Measurements from ENCODE around the gene CDH15. TPM values are rescaled to one million over a fixed set of nuclear protein-coding genes. Genes with fewer than 3 reads are reported as not detected.

Gene CDH15
- total and polyA plus RNA-seq, 2 of the 13 experiments (the other 11 are each of a cell fraction or from before 2014, with no cell fraction given), result 0.74 to 2.2 TPM

DNA sequence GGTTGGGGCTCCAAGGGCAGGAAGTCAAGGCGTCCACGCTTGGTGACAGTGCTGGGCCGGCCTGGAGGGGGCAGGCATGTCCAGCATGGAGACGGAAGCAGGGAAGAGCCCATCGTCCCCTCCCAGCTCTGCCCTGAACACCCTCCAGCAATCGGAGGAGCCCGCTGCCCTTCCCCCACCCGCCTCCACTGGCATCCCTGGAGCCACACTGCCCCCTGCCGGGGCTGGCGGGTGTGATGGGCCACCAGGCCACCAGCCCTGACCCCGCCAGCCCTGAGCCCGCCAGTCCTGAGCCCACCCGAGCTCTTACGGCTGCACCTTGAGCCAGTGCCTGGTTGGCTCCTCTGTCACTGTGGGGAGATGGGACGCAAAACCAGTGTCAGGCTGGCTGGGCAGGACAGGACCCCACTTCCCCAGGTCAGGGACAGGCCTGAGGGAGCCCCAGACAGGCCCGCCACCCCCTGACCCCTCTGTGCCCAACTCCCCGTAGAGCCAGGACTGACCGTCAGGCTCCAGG, 4.1 kb upstream of the CDH15 start (continued):
- TF ChIP-seq, protein P1, sequence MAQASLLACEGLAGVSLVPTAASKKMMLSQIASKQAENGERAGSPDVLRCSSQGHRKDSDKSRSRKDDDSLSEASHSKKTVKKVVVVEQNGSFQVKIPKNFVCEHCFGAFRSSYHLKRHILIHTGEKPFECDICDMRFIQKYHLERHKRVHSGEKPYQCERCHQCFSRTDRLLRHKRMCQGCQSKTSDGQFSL (CRISPR knock-in tag; IDR thresholded peaks at IDR 0.05), result peak; percentile 78
- TF ChIP-seq ZNF687 (CRISPR knock-in tag; IDR thresholded peaks at IDR 0.05), result peak; percentile 84
- TF ChIP-seq MTA1 (CRISPR knock-in tag; IDR thresholded peaks at IDR 0.05; ENCODE audit: borderline replicate concordance), result peak; percentile 73; the same call in 1 of the 2 replicates
- TF ChIP-seq HMG20B (CRISPR knock-in tag; conservative IDR thresholded peaks at IDR 0.05), result peak; percentile 82; the same call in 1 of the 2 replicates
- TF ChIP-seq, protein P2, sequence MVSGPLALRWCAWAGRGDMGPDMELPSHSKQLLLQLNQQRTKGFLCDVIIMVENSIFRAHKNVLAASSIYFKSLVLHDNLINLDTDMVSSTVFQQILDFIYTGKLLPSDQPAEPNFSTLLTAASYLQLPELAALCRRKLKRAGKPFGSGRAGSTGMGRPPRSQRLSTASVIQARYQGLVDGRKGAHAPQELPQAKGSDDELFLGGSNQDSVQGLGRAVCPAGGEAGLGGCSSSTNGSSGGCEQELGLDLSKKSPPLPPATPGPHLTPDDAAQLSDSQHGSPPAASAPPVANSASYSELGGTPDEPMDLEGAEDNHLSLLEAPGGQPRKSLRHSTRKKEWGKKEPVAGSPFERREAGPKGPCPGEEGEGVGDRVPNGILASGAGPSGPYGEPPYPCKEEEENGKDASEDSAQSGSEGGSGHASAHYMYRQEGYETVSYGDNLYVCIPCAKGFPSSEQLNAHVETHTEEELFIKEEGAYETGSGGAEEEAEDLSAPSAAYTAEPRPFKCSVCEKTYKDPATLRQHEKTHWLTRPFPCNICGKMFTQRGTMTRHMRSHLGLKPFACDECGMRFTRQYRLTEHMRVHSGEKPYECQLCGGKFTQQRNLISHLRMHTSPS (CRISPR knock-in tag; IDR thresholded peaks at IDR 0.05; ENCODE audit: low read depth), result peak; percentile 91
- TF ChIP-seq ZNF572 (CRISPR knock-in tag; IDR thresholded peaks at IDR 0.05), result no peak; the same call in 1 of the 2 replicates
- peak; percentile 78; the same call in 1 of the 2 replicates for TF ChIP-seq ZNF792 (CRISPR knock-in tag; IDR thresholded peaks at IDR 0.05)
- TF ChIP-seq, protein P3, sequence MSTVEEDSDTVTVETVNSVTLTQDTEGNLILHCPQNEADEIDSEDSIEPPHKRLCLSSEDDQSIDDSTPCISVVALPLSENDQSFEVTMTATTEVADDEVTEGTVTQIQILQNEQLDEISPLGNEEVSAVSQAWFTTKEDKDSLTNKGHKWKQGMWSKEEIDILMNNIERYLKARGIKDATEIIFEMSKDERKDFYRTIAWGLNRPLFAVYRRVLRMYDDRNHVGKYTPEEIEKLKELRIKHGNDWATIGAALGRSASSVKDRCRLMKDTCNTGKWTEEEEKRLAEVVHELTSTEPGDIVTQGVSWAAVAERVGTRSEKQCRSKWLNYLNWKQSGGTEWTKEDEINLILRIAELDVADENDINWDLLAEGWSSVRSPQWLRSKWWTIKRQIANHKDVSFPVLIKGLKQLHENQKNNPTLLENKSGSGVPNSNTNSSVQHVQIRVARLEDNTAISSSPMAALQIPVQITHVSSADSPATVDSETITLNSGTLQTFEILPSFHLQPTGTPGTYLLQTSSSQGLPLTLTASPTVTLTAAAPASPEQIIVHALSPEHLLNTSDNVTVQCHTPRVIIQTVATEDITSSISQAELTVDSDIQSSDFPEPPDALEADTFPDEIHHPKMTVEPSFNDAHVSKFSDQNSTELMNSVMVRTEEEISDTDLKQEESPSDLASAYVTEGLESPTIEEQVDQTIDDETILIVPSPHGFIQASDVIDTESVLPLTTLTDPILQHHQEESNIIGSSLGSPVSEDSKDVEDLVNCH (CRISPR knock-in tag; IDR thresholded peaks at IDR 0.05), result no peak
- TF ChIP-seq ZKSCAN8 (CRISPR knock-in tag; IDR thresholded peaks at IDR 0.05; ENCODE audit: borderline replicate concordance), result peak; percentile 77; the same call in 1 of the 2 replicates
- no peak for TF ChIP-seq ZNF629 (CRISPR knock-in tag; conservative IDR thresholded peaks at IDR 0.05)
- TF ChIP-seq NR0B2 (CRISPR knock-in tag; IDR thresholded peaks at IDR 0.05), result peak; percentile 87
- TF ChIP-seq KDM5A (IDR thresholded peaks at IDR 0.05; ENCODE audit: borderline replicate concordance, low read length), result no peak
- TF ChIP-seq FOXA3 (CRISPR knock-in tag; IDR thresholded peaks at IDR 0.05), result peak; percentile 67
- TF ChIP-seq, protein P4, sequence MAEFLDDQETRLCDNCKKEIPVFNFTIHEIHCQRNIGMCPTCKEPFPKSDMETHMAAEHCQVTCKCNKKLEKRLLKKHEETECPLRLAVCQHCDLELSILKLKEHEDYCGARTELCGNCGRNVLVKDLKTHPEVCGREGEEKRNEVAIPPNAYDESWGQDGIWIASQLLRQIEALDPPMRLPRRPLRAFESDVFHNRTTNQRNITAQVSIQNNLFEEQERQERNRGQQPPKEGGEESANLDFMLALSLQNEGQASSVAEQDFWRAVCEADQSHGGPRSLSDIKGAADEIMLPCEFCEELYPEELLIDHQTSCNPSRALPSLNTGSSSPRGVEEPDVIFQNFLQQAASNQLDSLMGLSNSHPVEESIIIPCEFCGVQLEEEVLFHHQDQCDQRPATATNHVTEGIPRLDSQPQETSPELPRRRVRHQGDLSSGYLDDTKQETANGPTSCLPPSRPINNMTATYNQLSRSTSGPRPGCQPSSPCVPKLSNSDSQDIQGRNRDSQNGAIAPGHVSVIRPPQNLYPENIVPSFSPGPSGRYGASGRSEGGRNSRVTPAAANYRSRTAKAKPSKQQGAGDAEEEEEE (CRISPR knock-in tag; IDR thresholded peaks at IDR 0.05; ENCODE audit: borderline replicate concordance), result peak; percentile 97
- no peak for TF ChIP-seq NFIC (IDR thresholded peaks at IDR 0.05; ENCODE audit: low read length)
- no peak for TF ChIP-seq ZFP36 (IDR thresholded peaks at IDR 0.05; ENCODE audit: borderline replicate concordance, low read depth, low read length, partially characterized antibody)
- no peak for TF ChIP-seq ZNF430 (CRISPR knock-in tag; IDR thresholded peaks at IDR 0.05)
